Small intestine (tissue), 7 donors: ENCODE results near the gene POLR3E. TPM values are rescaled to one million over a fixed set of nuclear protein-coding genes. Genes with fewer than 3 reads are reported as not detected.

ENCODE experiments used
- DNase-seq, 2 donors: peaks; one replicate each; pipeline versions ENCODE4 v3.0.0 to v3.0.0-alpha.2; 2013
- FAIRE-seq: peaks from 2 replicates; lab custom pipeline; 2012; peaks lifted over from hg19 to GRCh38; lab: Jason Lieb, UNC
- H3K27ac ChIP-seq, 3 donors: one replicate each; pipeline ENCODE4 v1.5.1; 2013; ENCODE audit warnings: low read length in 2 of 3, mild to moderate bottlenecking in 2 of 3, control low read depth in 1 of 3, inconsistent platforms in 1 of 3, low read depth in 1 of 3, moderate library complexity in 1 of 3
- H3K27me3 ChIP-seq, 3 donors: one replicate each; pipeline ENCODE4 v1.6.1; 2013; ENCODE audit warnings: low read length in 3 of 3, inconsistent platforms in 1 of 3; ENCODE audit not compliant: control insufficient read depth in 3 of 3, insufficient read depth in 3 of 3
- H3K36me3 ChIP-seq, 3 donors: one replicate each; pipeline ENCODE4 v1.6.1; 2013; ENCODE audit warnings: low read length in 3 of 3, inconsistent platforms in 1 of 3, low read depth in 1 of 3, mild to moderate bottlenecking in 1 of 3, moderate library complexity in 1 of 3; ENCODE audit not compliant: control insufficient read depth in 3 of 3, insufficient read depth in 2 of 3
- H3K4me1 ChIP-seq, 3 donors: one replicate each; pipeline ENCODE4 v1.6.1; 2013; ENCODE audit warnings: low read length in 2 of 3, inconsistent platforms in 1 of 3, low read depth in 1 of 3, mild to moderate bottlenecking in 1 of 3, moderate library complexity in 1 of 3; ENCODE audit not compliant: control insufficient read depth in 3 of 3, insufficient read depth in 2 of 3
- H3K4me3 ChIP-seq, 3 donors: one replicate each; pipeline ENCODE4 v1.5.1; 2013; ENCODE audit warnings: low read length in 3 of 3, control low read depth in 1 of 3, inconsistent platforms in 1 of 3, low read depth in 1 of 3, mild to moderate bottlenecking in 1 of 3, moderate library complexity in 1 of 3
- H3K9me3 ChIP-seq, 2 donors: one replicate each; pipeline ENCODE4 v1.6.1; 2013; ENCODE audit warnings: low read depth in 1 of 2, low read length in 1 of 2; ENCODE audit not compliant: control insufficient read depth in 2 of 2, insufficient read depth in 1 of 2
- WGBS, 3 donors: extraction: QIAGEN DNeasy Blood & Tissue Kit; methylation state at CpG; one replicate each; pipeline ENCODE4 v1.1.7; 2013; 5-methylcytosine and 5-hydroxymethylcytosine counted together
- polyA plus RNA-seq, 4 donors: library from polyadenylated mRNA; stranded (reverse) in 3 of 4; unstranded in 1 of 4; fragments of 200-250 nt in 3 of 4; fragments of 120-200 nt in 1 of 4; gene quantifications; one replicate each; pipeline versions ENCODE4 v1.2.1 to v1.2.3, GENCODE V29; 2013
- donor health status: healthy with polysubstance abuse.
- donor health status: control.
- donor health status: control.
- donor health status: Bipolar disorder and iron deficiency.
- donor health status: healthy.

POLR3E gene
- polyA plus RNA-seq, 4 donors = 14.3 to 53.9 (median 21.3) TPM

- no peak overlapping the region for H3K4me3 ChIP-seq
- peaks cover 3 to 24% (median 11%) of the 10 kb centered on the region in 3 donors for H3K36me3 ChIP-seq
- no peaks in the 10 kb centered on the region for H3K27me3 ChIP-seq
- peaks cover 3 to 26% (median 13%) of the 10 kb centered on the region in 3 donors for H3K4me1 ChIP-seq
- no peak for DNase-seq
- no peak for FAIRE-seq
- H3K9me3 ChIP-seq = no peaks in the 10 kb centered on the region
- peak overlapping the region; percentile 59 to 87 (median 84) for H3K27ac ChIP-seq
- 91 to 94% (median 92%) methylated on average over 5 of the region's 5 CpGs for WGBS, 3 donors
These were observed 55.5 kb downstream of the POLR3E start for GRCh38 chr16:22352723-22353122.

GRCh38 chr16:22353191-22353919, 56.1 kb downstream of the POLR3E start:
- Histone ChIP-seq H3K4me3 (no peak overlapping the region), H3K9me3 (no peaks in the 10 kb centered on the region), H3K36me3 (peaks cover 2 to 18% (median 10%) of the 10 kb centered on the region in 3 donors), H3K4me1 (peaks cover 3 to 26% (median 13%) of the 10 kb centered on the region in 3 donors), H3K27me3 (no peaks in the 10 kb centered on the region), H3K27ac (peak overlapping the region; percentile 1 to 87 (median 84))
- no peak for FAIRE-seq
- 7 to 30% (median 12%) methylated on average over 3 of the region's 3 CpGs for WGBS, 3 donors
- DNase-seq = peak; percentile 89 to 94

- peaks cover 3 to 26% (median 13%) of the 10 kb centered on the region in 3 donors for H3K4me1 ChIP-seq
- 14 to 46% (median 22%) methylated on average over 5 of the region's 5 CpGs for WGBS, 3 donors
- no peak for FAIRE-seq
- H3K4me3 ChIP-seq = no peak overlapping the region
- no peaks in the 10 kb centered on the region for H3K27me3 ChIP-seq
- peaks cover 0 to 17% (median 9%) of the 10 kb centered on the region in 3 donors for H3K36me3 ChIP-seq
- no peaks in the 10 kb centered on the region for H3K9me3 ChIP-seq
- peak overlapping the region; percentile 2 to 87 (median 38) for H3K27ac ChIP-seq
- peak; percentile 35 to 43 for DNase-seq
These were observed 56.8 kb downstream of the POLR3E start for GRCh38 chr16:22353933-22354541.

- Histone ChIP-seq H3K4me3 (no peak overlapping the region), H3K36me3 (peaks cover 0 to 9% (median 4%) of the 10 kb centered on the region in 3 donors), H3K4me1 (peaks cover 3 to 26% (median 13%) of the 10 kb centered on the region in 3 donors), H3K27ac (no peak overlapping the region), H3K27me3 (no peaks in the 10 kb centered on the region), H3K9me3 (no peaks in the 10 kb centered on the region)
- FAIRE-seq (no peak), DNase-seq (no peak)
These were observed 58.3 kb downstream of the POLR3E start for GRCh38 chr16:22355487-22355908.

GRCh38 chr16:22356930-22357634, 59.9 kb downstream of the POLR3E start:
- Histone ChIP-seq H3K27ac (peak overlapping the region in 2 of 3 donors; percentile 44 to 96), H3K4me1 (peaks cover 3 to 23% (median 11%) of the 10 kb centered on the region in 3 donors), H3K36me3 (peaks cover 2 to 8% (median 4%) of the 10 kb centered on the region in 3 donors), H3K4me3 (no peak overlapping the region), H3K27me3 (no peaks in the 10 kb centered on the region), H3K9me3 (no peaks in the 10 kb centered on the region)
- 87 to 91% (median 89%) methylated on average over 7 of the region's 7 CpGs for WGBS, 3 donors
- FAIRE-seq (no peak), DNase-seq (no peak)

- H3K36me3 ChIP-seq = peaks cover 3 to 8% (median 6%) of the 10 kb centered on the region in 3 donors
- FAIRE-seq (no peak), DNase-seq (peak in 1 of 2 donors; percentile 27)
- H3K27ac ChIP-seq = peak overlapping the region in 1 of 3 donors; percentile 96
- H3K4me3 ChIP-seq = no peak overlapping the region
- H3K9me3 ChIP-seq = no peaks in the 10 kb centered on the region
- no peaks in the 10 kb centered on the region for H3K27me3 ChIP-seq
- WGBS, 3 donors = 61 to 85% (median 68%) methylated on average over 1 of the region's 1 CpG
- H3K4me1 ChIP-seq = peaks cover 2 to 18% (median 11%) of the 10 kb centered on the region in 3 donors
These were observed 60.4 kb downstream of the POLR3E start for GRCh38 chr16:22357635-22357971.

- Histone ChIP-seq H3K9me3 (no peaks in the 10 kb centered on the region), H3K36me3 (peaks cover 4 to 12% (median 10%) of the 10 kb centered on the region in 3 donors), H3K4me3 (no peak overlapping the region), H3K27ac (peak overlapping the region in 2 of 3 donors; percentile 2 to 82), H3K4me1 (peaks cover 0 to 14% (median 11%) of the 10 kb centered on the region in 3 donors), H3K27me3 (no peaks in the 10 kb centered on the region)
- 69 to 86% (median 78%) methylated on average over 1 of the region's 1 CpG for WGBS, 3 donors
- FAIRE-seq (no peak), DNase-seq (peak in 1 of 2 donors; percentile 28)
These were observed 60.8 kb downstream of the POLR3E start for GRCh38 chr16:22358000-22358399.

- no peak for DNase-seq
- H3K4me1 ChIP-seq = peaks cover 0 to 6% (median 0%) of the 10 kb centered on the region in 3 donors
- no peak overlapping the region for H3K4me3 ChIP-seq
- peaks cover 7 to 22% (median 22%) of the 10 kb centered on the region in 3 donors for H3K36me3 ChIP-seq
- peak overlapping the region in 1 of 3 donors; percentile 40 for H3K27ac ChIP-seq
- H3K27me3 ChIP-seq = no peaks in the 10 kb centered on the region
- FAIRE-seq = no peak
- H3K9me3 ChIP-seq = no peaks in the 10 kb centered on the region
These were observed 62.5 kb downstream of the POLR3E start for GRCh38 chr16:22359679-22360078.
